ENCODE results near the gene SETMAR. TPM values are rescaled to one million over a fixed set of nuclear protein-coding genes. Genes with fewer than 3 reads are reported as not detected.

The SETMAR gene
- total and polyA plus RNA-seq, 2 of the 4 experiments (the other 2 are of a cell fraction) = 12.7 to 18.1 TPM

- Histone ChIP-seq H3K27ac (ENCODE audit: insufficient read depth, low read length) (no peak overlapping the region), H3K36me3 (ENCODE audit: control insufficient read depth, insufficient read depth, low read length) (no peaks in the 10 kb centered on the region), H3K18ac (ENCODE audit: low read depth, low read length) (no peak overlapping the region), H4K20me1 (ENCODE audit: insufficient read depth, low read length) (no peaks in the 10 kb centered on the region), H3K9ac (ENCODE audit: low read depth, low read length) (no peak overlapping the region), H3K14ac (replicated peaks; ENCODE audit: low read depth, low read length) (no peak overlapping the region), H3K4me3 (ENCODE audit: insufficient read depth, low read depth, low read length) (no peak overlapping the region), H3K56ac (ENCODE audit: extremely low read depth, insufficient read depth, low read length) (no peak overlapping the region), H2BK120ac (ENCODE audit: low read depth, low read length) (no peak overlapping the region), H3K9me3 (ENCODE audit: control insufficient read depth, insufficient read depth, low read length) (no peaks in the 10 kb centered on the region), H3K23ac (ENCODE audit: low read depth, low read length) (no peak overlapping the region), H3K9me1 (ENCODE audit: insufficient read depth, low read length) (no peaks in the 10 kb centered on the region), H3K79me1 (ENCODE audit: low read depth in 1 of 2, low read length in 2 of 2) (no peaks in the 10 kb centered on the region), H4K8ac (ENCODE audit: low read depth in 2 of 2, low read length in 2 of 2) (no peak overlapping the region), H2BK5ac (ENCODE audit: low read depth, low read length, poor library complexity, severe bottlenecking) (no peak overlapping the region), H3K4ac (ENCODE audit: low read depth, low read length) (no peak overlapping the region), H2AK5ac (ENCODE audit: low read depth, low read length) (no peak overlapping the region), H2BK15ac (ENCODE audit: low read depth, low read length) (no peak overlapping the region), H4K5ac (ENCODE audit: low read depth, low read length) (no peak overlapping the region), H3K27me3 (ENCODE audit: control insufficient read depth, insufficient read depth, low read length) (no peaks in the 10 kb centered on the region), H2BK20ac (ENCODE audit: low read depth, low read length) (no peak overlapping the region), H3K4me1 (ENCODE audit: control insufficient read depth, insufficient read depth, low read length) (peaks cover 2% of the 10 kb centered on the region; the same call in 1 of the 2 replicates), H2AK9ac (replicated peaks; ENCODE audit: low read depth, low read length, poor library complexity) (no peak overlapping the region), H4K91ac (ENCODE audit: insufficient read depth, low read depth, low read length) (no peak overlapping the region), H2AFZ (replicated peaks; ENCODE audit: low read length, poor library complexity) (no peak overlapping the region), H3K4me2 (ENCODE audit: low read depth, low read length) (no peak overlapping the region)
- BruUV-seq (replicated peaks) = no TSS peak
- POLR2A ChIA-PET (ENCODE audit: unreplicated experiment) = no interaction called here
- in situ Hi-C loops (cut with MboI; ENCODE audit: low sequenced_read_pairs) = no loop called here
- DNase-seq = no peak
- CTCF ChIA-PET = interaction anchor here (0.5 to 0.9 kb wide), 3 partner anchors 9 to 16 kb away, joined by 3 to 4 read pairs (median 4); no protein-coding TSS in a partner anchor
- intact Hi-C loops (cut with micrococcal nuclease) = no loop called here
- no CpG with 5 or more reads among the region's 1 CpG for WGBS, 2 experiments (ENCODE audit: extremely low coverage in 2 of 2, insufficient read length in 1 of 2)
- TF ChIP-seq NFE2L2 (IDR thresholded peaks at IDR 0.05; ENCODE audit: low read depth, low read length) (no peak), CTCF (conservative IDR thresholded peaks at IDR 0.05; ENCODE audit: low read depth, low read length) (no peak), MXI1 (IDR thresholded peaks at IDR 0.05; ENCODE audit: borderline replicate concordance, low read depth, low read length) (no peak), CHD1 (IDR thresholded peaks at IDR 0.05; ENCODE audit: low read depth, low read length) (no peak), RAD21 (IDR thresholded peaks at IDR 0.05; ENCODE audit: low read length) (no peak), POLR2A (IDR thresholded peaks at IDR 0.05; ENCODE audit: low read depth, low read length) (no peak), BHLHE40 (IDR thresholded peaks at IDR 0.05; ENCODE audit: low read depth, low read length) (no peak)
- dilution Hi-C loops (cut with HindIII; ENCODE audit: low sequenced_read_pairs, unreplicated experiment) = no loop called here
- no peak for ATAC-seq (ENCODE audit: low read depth)
Measured at GRCh38 chr3:4334548-4334947, 31.4 kb downstream of the SETMAR start.

Data from IMR-90 (cell line).